A549 treated with DMSO at 1 μM for 4 hours (cell line): ENCODE results near the gene ELOB. TPM values are rescaled to one million over a fixed set of nuclear protein-coding genes. Genes with fewer than 3 reads are reported as not detected.

Experiments
- total RNA-seq: library from RNA; stranded (reverse); fragments of 200-300 nt; extraction: Qiagen RNA extraction; gene quantifications from 5 replicates; pipeline ENCODE4 v1.2.3, GENCODE V29; 2022; ENCODE audit warnings: low read depth

The ELOB gene
- 432 to 492 TPM (median 452 TPM) in 5 replicates for total RNA-seq

DNA sequence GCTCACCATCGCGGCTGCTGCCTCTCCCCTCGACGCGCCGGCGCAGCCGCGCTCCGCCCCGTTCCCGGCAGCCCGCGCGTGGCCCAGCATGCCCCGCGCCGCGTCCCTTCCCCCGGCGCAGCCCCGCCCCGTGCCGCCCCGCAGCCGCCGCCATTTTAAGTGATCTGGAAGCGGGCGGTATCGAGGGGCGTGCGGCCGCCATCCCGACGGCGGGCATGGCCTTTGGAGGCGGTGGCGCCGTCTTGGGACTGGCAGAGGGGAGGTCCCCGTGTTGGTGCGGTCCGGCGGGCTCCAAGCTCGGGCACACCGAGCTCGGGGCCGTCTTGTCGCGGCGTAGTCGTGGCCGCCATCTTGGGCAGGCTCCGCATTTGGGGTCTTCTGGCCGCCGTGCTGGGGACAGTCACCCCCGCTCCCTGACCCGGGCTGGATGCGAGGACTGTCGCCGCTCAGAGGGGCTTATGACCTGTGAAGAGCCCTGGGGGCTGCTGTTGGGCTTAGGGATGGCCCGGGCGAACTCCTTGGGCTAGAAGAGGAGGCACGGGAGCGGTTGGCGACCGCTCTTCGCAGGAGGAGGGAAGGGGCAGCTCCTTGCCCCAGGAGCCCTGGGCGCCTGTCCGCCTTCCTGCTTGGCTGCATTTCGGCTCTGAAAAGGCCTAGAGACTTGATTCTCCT, at the start of gene ELOB:
Gene ELOB, minus strand, starts transcription at position 50 of the 672 bp plus-strand sequence. Its CDS starts 41 bp downstream, at position 9.

DNA sequence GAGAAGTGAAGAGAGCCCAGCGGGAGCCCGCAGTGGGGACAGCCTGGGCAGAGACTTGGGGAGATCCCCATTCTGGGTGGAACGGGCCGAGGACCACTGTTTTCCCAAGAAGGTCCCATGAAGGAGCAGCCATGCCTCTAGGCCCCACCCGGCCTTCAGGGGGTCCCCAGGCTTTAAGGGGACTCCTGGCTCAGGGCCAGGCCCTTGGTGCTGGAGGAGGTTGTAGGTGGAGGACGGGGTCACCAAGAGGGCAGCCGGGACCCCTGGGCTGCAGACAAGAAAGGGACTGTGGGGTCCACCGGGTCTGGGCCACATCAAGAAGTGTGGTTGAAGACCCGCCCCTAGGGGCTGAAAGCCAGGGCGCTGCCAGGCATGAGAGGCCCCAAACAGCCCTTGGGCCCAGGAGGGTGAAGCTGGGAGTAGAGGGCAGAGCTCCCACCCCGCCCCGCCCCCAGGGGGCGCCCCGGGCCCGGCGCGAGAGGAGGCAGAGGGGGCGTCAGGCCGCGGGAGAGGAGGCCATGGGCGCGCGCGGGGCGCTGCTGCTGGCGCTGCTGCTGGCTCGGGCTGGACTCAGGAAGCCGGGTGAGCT, 39.8 kb upstream of the ELOB start, which contains the start of gene PRSS21:
Gene PRSS21, plus strand, starts transcription at position 487 of the 589 bp plus-strand sequence. Its CDS starts 32 bp downstream, at position 519.

DNA sequence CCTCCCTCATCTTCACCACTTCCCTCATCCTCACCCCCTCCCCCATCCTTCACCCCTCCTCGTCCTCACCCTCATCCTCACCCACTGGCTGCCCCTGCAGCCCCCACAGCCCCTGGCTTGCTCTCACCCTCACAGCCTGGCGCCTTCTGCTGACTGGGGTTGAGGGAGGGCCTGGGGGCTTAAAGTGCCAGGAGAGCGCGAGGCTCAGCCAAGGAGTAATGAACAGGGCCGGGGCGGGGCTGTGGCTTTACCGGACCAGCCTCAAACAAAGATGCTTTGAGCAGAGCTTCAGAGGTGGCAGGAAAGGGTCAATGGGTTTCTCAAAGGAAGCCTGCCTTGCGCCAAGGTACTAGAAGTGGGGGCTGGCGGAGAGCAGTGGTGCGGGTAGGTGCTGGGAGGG, 10.3 kb upstream of the ELOB start, which contains the start of gene PRSS33:
Gene PRSS33, minus strand, starts transcription at position 155 of the 400 bp plus-strand sequence. CDS start 1,013 bp downstream, outside the sequence.

DNA sequence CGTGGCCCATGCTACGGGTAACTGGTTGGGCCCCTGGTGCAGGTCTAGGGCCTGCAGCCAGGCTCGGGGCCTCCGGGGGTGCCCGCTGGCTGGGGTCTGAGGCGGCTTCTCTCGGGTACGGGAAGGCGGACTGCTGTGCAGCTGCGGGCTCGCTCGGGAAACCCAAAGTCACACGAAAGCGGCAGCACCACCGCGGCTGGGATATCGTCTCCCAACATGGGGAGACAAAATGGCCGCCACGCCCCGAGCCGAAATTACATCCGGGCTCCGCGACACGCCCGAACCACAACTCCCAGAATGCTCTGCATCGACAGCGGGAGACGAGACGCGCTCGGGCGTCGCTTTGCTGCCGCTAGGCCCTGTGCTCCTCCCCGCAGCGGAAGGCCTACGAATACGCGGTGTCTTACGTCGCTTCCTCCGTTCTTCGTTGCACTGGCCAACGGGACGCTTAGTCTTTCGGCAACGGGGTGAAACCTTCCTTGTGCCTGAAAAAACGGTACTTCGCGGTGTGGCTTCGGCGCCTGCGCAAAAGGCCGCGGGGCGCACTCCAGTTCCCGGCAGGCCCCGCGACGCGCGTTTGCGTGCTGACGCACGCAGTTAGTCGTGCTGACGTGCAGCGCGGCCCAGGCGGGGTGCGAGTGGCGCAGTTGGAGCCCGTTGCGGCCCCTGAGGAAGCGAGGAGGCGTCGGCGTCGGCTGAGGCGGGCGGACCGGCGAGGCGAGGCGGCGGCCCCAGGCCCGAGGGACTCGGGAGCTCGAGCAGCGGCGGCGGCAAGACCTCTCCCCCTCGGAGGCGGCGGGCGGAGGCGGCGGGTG, 24.8 kb downstream of the ELOB start, which contains the start of gene SRRM2:
Gene SRRM2, plus strand, starts transcription at position 604 of the 815 bp plus-strand sequence. CDS start 3,727 bp downstream, outside the sequence.

Other genes with a start within 250 kb of the ELOB start
- gene CEMP1, start 245.9 kb downstream of the ELOB start, total RNA-seq: 0.06 to 0.07 TPM in 2 of 5 replicates, not detected in the others
- gene PDPK1, start 239.3 kb downstream of the ELOB start, total RNA-seq: 21.4 to 26.5 TPM (median 22.5 TPM) in 5 replicates
- 39.5 to 47.1 TPM (median 42.9 TPM) in 5 replicates for gene KCTD5, start 94.8 kb downstream of the ELOB start, total RNA-seq
- gene PRSS27, start 57.1 kb downstream of the ELOB start, total RNA-seq: 1.00 to 1.2 TPM (median 1.1 TPM) in 5 replicates
- 310 to 452 TPM (median 397 TPM) in 5 replicates for gene SRRM2, start 24.6 kb downstream of the ELOB start, total RNA-seq
- 0.12 TPM in 1 of 5 replicates, not detected in the others for gene PRSS33, start 10.3 kb upstream of the ELOB start, total RNA-seq
- gene PRSS41, start 21.2 kb upstream of the ELOB start, total RNA-seq: not detected in 5 replicates
- 0.11 to 0.39 TPM (median 0.14 TPM) in 4 of 5 replicates, not detected in the other for gene PRSS21, start 40.0 kb upstream of the ELOB start, total RNA-seq
- 0.46 to 1.3 TPM (median 0.69 TPM) in 5 replicates for gene ZG16B, start 53.0 kb upstream of the ELOB start, total RNA-seq
- gene PRSS22, start 80.9 kb upstream of the ELOB start, total RNA-seq: 2.5 to 4.1 TPM (median 3.0 TPM) in 5 replicates
- gene FLYWCH2, start 105.9 kb upstream of the ELOB start, total RNA-seq: 44.9 to 59.5 TPM (median 50.8 TPM) in 5 replicates
- gene FLYWCH1, start 134.7 kb upstream of the ELOB start, total RNA-seq: 20.1 to 29.5 TPM (median 27.2 TPM) in 5 replicates
- gene KREMEN2, start 187.0 kb upstream of the ELOB start, total RNA-seq: 1.1 to 2.8 TPM (median 2.0 TPM) in 5 replicates
- gene PAQR4, start 192.1 kb upstream of the ELOB start, total RNA-seq: 34.1 to 44.1 TPM (median 38.0 TPM) in 5 replicates
- gene PKMYT1, start 203.2 kb upstream of the ELOB start, total RNA-seq: 69.3 to 97.7 TPM (median 85.3 TPM) in 5 replicates
- 0.33 to 0.59 TPM (median 0.49 TPM) in 5 replicates for gene CLDN9, start 235.6 kb upstream of the ELOB start, total RNA-seq
- 0.17 to 0.82 TPM (median 0.40 TPM) in 5 replicates for gene CLDN6, start 240.9 kb upstream of the ELOB start, total RNA-seq
- 584 to 710 TPM (median 600 TPM) in 5 replicates for gene TNFRSF12A, start 243.1 kb upstream of the ELOB start, total RNA-seq
- gene HCFC1R1, start 246.7 kb upstream of the ELOB start, total RNA-seq: 206 to 241 TPM (median 224 TPM) in 5 replicates
- gene THOC6, start 246.8 kb upstream of the ELOB start, total RNA-seq: 24.1 to 38.0 TPM (median 33.0 TPM) in 5 replicates